GM12878 (cell line): ENCODE measurements around the gene SMCO4.

Source experiments
- MTA3 ChIP-seq: IDR thresholded peaks from 2 replicates; pipeline ENCODE4 v1.6.1; 2012; ENCODE audit warnings: low read length, inconsistent platforms, borderline replicate concordance
- POLR2A ChIP-seq: IDR thresholded peaks from 2 replicates; pipeline ENCODE4 v1.6.1; 2011; ENCODE audit warnings: low read depth, mild to moderate bottlenecking, low read length

DNA sequence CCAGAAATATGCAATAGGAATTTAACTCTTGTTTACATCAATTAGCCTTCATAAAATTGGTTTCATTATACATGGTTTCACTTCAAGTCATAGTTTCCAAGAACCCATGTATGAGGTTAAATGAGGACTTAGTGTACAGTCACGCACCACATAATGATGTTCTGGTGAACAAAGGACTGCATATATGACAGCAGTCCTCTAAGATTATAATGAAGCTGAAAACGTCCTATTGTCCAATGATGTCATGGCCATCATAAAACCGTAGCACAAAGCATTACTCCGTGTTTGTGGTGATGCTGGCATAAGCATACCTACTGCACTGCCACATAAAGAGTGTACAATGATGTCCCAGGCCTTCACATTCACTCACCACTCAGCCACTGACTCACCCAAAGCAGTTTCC is 31.1 kb downstream of the SMCO4 start:
- no peak for TF ChIP-seq POLR2A
- TF ChIP-seq MTA3: no peak
